HepG2 (cell line): Measurements from ENCODE around the gene ZKSCAN1. TPM values are rescaled to one million over a fixed set of nuclear protein-coding genes. Genes with fewer than 3 reads are reported as not detected.
A peak's percentile ranks its signal among the peaks of the same experiment; 100 is the strongest.

Source experiments
- CHCHD3 ChIP-seq: sonication (generic); formaldehyde crosslinking; IDR thresholded peaks from 2 replicates; pipeline ENCODE4 v1.8.0; 2022; ENCODE audit warnings: mild to moderate bottlenecking, missing genetic modification reagents, moderate library complexity
- DNMT3B ChIP-seq: conservative IDR thresholded peaks from 2 replicates; pipeline ENCODE4 v1.6.1; 2016; ENCODE audit warnings: missing biosample characterization, control low read depth
- DR1 ChIP-seq: sonication (generic); formaldehyde crosslinking; IDR thresholded peaks from 2 replicates; pipeline ENCODE4 v1.8.0; 2021; ENCODE audit warnings: mild to moderate bottlenecking, missing genetic modification reagents, inconsistent platforms
- FOSL1 ChIP-seq: sonication (generic); formaldehyde crosslinking; IDR thresholded peaks from 2 replicates; pipeline ENCODE4 v1.9.0; 2021; ENCODE audit warnings: missing genetic modification reagents, borderline replicate concordance
- NFRKB ChIP-seq: fragments of 450-650 bp; IDR thresholded peaks from 2 replicates; pipeline ENCODE4 v1.6.1; 2017
- NR2C2 ChIP-seq: sonication (generic); formaldehyde crosslinking; IDR thresholded peaks from 2 replicates; pipeline ENCODE4 v1.4.0; 2020; ENCODE audit warnings: missing genetic modification reagents, mild to moderate bottlenecking, moderate library complexity, borderline replicate concordance
- PHF8 ChIP-seq: sonication (generic); formaldehyde crosslinking; IDR thresholded peaks from 2 replicates; pipeline ENCODE4 v1.5.0; 2020; ENCODE audit warnings: missing genetic modification reagents
- PPARG ChIP-seq: conservative IDR thresholded peaks from 2 replicates; pipeline ENCODE4 v1.6.1; 2016; ENCODE audit warnings: missing biosample characterization, missing genetic modification reagents
- RAD21 ChIP-seq: fragments of 450-650 bp; formaldehyde crosslinking; IDR thresholded peaks from 2 replicates; pipeline ENCODE4 v1.5.0; 2020; ENCODE audit warnings: mild to moderate bottlenecking
- REST ChIP-seq, 2 experiments: IDR thresholded peaks; 2 replicates each; pipeline ENCODE4 v1.6.1; 2011 to 2012; ENCODE audit warnings: low read length in 2 of 2, borderline replicate concordance in 1 of 2, low read depth in 1 of 2, mild to moderate bottlenecking in 1 of 2, moderate library complexity in 1 of 2
- SATB2 ChIP-seq: sonication (generic); formaldehyde crosslinking; IDR thresholded peaks from 2 replicates; pipeline ENCODE4 v1.5.0; 2020; ENCODE audit warnings: missing genetic modification reagents
- SOX13 ChIP-seq, 3 experiments: fragments of 450-650 bp in 1 of 3; sonication (generic) in 1 of 3; formaldehyde crosslinking in 1 of 3; IDR thresholded peaks in 2 of 3; conservative IDR thresholded peaks in 1 of 3; 2 replicates each; pipeline versions ENCODE4 v1.5.0 to v1.6.1; 2016 to 2020; ENCODE audit warnings: antibody characterized with exemption in 1 of 3, mild to moderate bottlenecking in 1 of 3, missing compliant biosample characterization in 1 of 3, missing genetic modification reagents in 1 of 3, moderate library complexity in 1 of 3
- TFDP1 ChIP-seq: IDR thresholded peaks from 2 replicates; pipeline ENCODE4 v1.6.1; 2016; ENCODE audit warnings: missing compliant biosample characterization, missing genetic modification reagents, borderline replicate concordance
- TOPORS ChIP-seq: sonication (generic); formaldehyde crosslinking; IDR thresholded peaks from 2 replicates; pipeline ENCODE4 v1.8.0; 2023; ENCODE audit warnings: mild to moderate bottlenecking, missing genetic modification reagents
- ZBTB38 ChIP-seq: sonication (generic); formaldehyde crosslinking; IDR thresholded peaks from 2 replicates; pipeline ENCODE4 v1.5.1; 2020; ENCODE audit warnings: mild to moderate bottlenecking, missing genetic modification reagents
- ZNF143 ChIP-seq: sonication (generic); formaldehyde crosslinking; IDR thresholded peaks from 2 replicates; pipeline ENCODE4 v1.4.0; 2020; ENCODE audit warnings: missing genetic modification reagents
- ZNF274 ChIP-seq: sonication (generic); formaldehyde crosslinking; IDR thresholded peaks from 2 replicates; pipeline ENCODE4 v1.5.1; 2020; ENCODE audit warnings: mild to moderate bottlenecking, missing genetic modification reagents
- ZNF331 ChIP-seq: sonication (generic); formaldehyde crosslinking; IDR thresholded peaks from 2 replicates; pipeline ENCODE4 v1.4.0; 2020; ENCODE audit warnings: missing genetic modification reagents
- ZNF460 ChIP-seq: sonication (generic); formaldehyde crosslinking; IDR thresholded peaks from 2 replicates; pipeline ENCODE4 v1.5.1; 2020; ENCODE audit warnings: missing genetic modification reagents, mild to moderate bottlenecking, borderline replicate concordance
- ZNF543 ChIP-seq: sonication (generic); formaldehyde crosslinking; IDR thresholded peaks from 2 replicates; pipeline ENCODE4 v1.4.0; 2020; ENCODE audit warnings: mild to moderate bottlenecking, missing genetic modification reagents
- ZNF546 ChIP-seq: sonication (generic); formaldehyde crosslinking; conservative IDR thresholded peaks from 2 replicates; pipeline ENCODE4 v1.8.1; 2023; ENCODE audit warnings: mild to moderate bottlenecking, missing genetic modification reagents
- ZNF746 ChIP-seq: sonication (generic); formaldehyde crosslinking; IDR thresholded peaks from 2 replicates; pipeline ENCODE4 v1.8.0; 2022; ENCODE audit warnings: mild to moderate bottlenecking, missing genetic modification reagents
- ZNF766 ChIP-seq: sonication (generic); formaldehyde crosslinking; IDR thresholded peaks from 2 replicates; pipeline ENCODE4 v1.5.0; 2020; ENCODE audit warnings: missing genetic modification reagents, borderline replicate concordance
- ZSCAN5A ChIP-seq: sonication (generic); formaldehyde crosslinking; IDR thresholded peaks from 2 replicates; pipeline ENCODE4 v1.8.0; 2022; ENCODE audit warnings: mild to moderate bottlenecking, missing genetic modification reagents, borderline replicate concordance
- polyA plus RNA-seq, 8 experiments: library from polyadenylated mRNA; depleted of rRNA in 3 of 8; stranded (reverse) in 7 of 8; unstranded in 1 of 8; fragments of >200 nt; fragmentation: Illumina TruSeq in 4 of 8; extraction: Trizol in 4 of 8; gene quantifications; 2 replicates each; pipeline versions ENCODE4 v1.2.1 to v1.2.3, GENCODE V29; 2011 to 2016; ENCODE audit warnings: low read depth in 4 of 8, missing spikeins in 1 of 8, mixed read lengths in 1 of 8; ENCODE audit not compliant: insufficient read depth in 1 of 8
- total RNA-seq, 5 experiments: library from RNA; depleted of rRNA; stranded (reverse); fragments of >200 nt; fragmentation: Illumina TruSeq; extraction: Trizol; gene quantifications; 2 replicates each; pipeline ENCODE4 v1.2.3, GENCODE V29; 2016; ENCODE audit warnings: low read depth in 1 of 5

The ZKSCAN1 gene
- total and polyA plus RNA-seq, 2 of the 13 experiments (the other 11 are each of a cell fraction or from before 2014, with no cell fraction given) = 46.4 to 60.6 TPM

- TF ChIP-seq ZNF546 (CRISPR knock-in tag) (peak; percentile 98), CHCHD3 (CRISPR knock-in tag) (peak; percentile 98), FOSL1 (CRISPR knock-in tag) (no peak), NFRKB (no peak), ZNF766 (0 out of 2 replicates have a peak, but pooled peaks have one; percentile 84), ZNF274 (CRISPR knock-in tag) (peak; percentile 98), ZNF331 (CRISPR knock-in tag) (peak; percentile 79), SATB2 (CRISPR knock-in tag) (peak; percentile 91), ZBTB38 (CRISPR knock-in tag) (peak; percentile 90), ZSCAN5A (peak; percentile 42; the same call in 1 of the 2 replicates), SOX13 (IDR thresholded peaks at IDR 0.05) (no peak), SOX13 (CRISPR knock-in tag; conservative IDR thresholded peaks at IDR 0.05 in 1 of 2, IDR thresholded peaks at IDR 0.05 in 1 of 2) (peak in 1 of 2 experiments; percentile 29; a peak in 1 of 4 replicates), DR1 (CRISPR knock-in tag) (peak; percentile 84; the same call in 1 of the 2 replicates), PPARG (CRISPR knock-in tag) (peak; percentile 49; the same call in 1 of the 2 replicates), ZNF143 (CRISPR knock-in tag) (peak; percentile 48; the same call in 1 of the 2 replicates), ZNF746 (CRISPR knock-in tag) (peak; percentile 45; the same call in 1 of the 2 replicates), REST (IDR thresholded peaks at IDR 0.05; ENCODE audit: borderline replicate concordance in 1 of 2, low read depth in 1 of 2, low read length in 2 of 2) (no peak; a peak in 1 of 4 replicates), TOPORS (CRISPR knock-in tag) (no peak), PHF8 (CRISPR knock-in tag) (peak; percentile 85), ZNF543 (CRISPR knock-in tag) (peak; percentile 92), ZNF460 (CRISPR knock-in tag) (no peak), RAD21 (CRISPR knock-in tag) (peak; percentile 50; the same call in 1 of the 2 replicates), NR2C2 (CRISPR knock-in tag) (peak; percentile 92), DNMT3B (CRISPR knock-in tag) (no peak; the same call in 1 of the 2 replicates), TFDP1 (peak; percentile 93)
Observed at GRCh38 chr7:100088621-100089457, 73.4 kb downstream of the ZKSCAN1 start, which contains the start of gene COPS6 (continued).
